Measurements from ENCODE around the gene FOSL1. TPM values are rescaled to one million over a fixed set of nuclear protein-coding genes. Genes with fewer than 3 reads are reported as not detected.

Gene FOSL1
- total RNA-seq, 1 experiment from 2014 or later: 20.5 TPM

GRCh38 chr11:65852508-65853245, 47.5 kb downstream of the FOSL1 start (continued):
- no peak for TF ChIP-seq ZNF512 (CRISPR knock-in tag; IDR thresholded peaks at IDR 0.05; ENCODE audit: borderline replicate concordance)
- no peak for TF ChIP-seq ZNF532 (CRISPR knock-in tag; IDR thresholded peaks at IDR 0.05; ENCODE audit: borderline replicate concordance)
- TF ChIP-seq AFF4 (CRISPR knock-in tag; IDR thresholded peaks at IDR 0.05; ENCODE audit: borderline replicate concordance): no peak
- TF ChIP-seq ZNF281 (CRISPR knock-in tag; IDR thresholded peaks at IDR 0.05): no peak
- TF ChIP-seq NFATC4 (CRISPR knock-in tag; IDR thresholded peaks at IDR 0.05): peak; percentile 63; the same call in 1 of the 2 replicates
- no peak for TF ChIP-seq ZNF219 (CRISPR knock-in tag; IDR thresholded peaks at IDR 0.05; ENCODE audit: borderline replicate concordance)
- TF ChIP-seq, protein P1, sequence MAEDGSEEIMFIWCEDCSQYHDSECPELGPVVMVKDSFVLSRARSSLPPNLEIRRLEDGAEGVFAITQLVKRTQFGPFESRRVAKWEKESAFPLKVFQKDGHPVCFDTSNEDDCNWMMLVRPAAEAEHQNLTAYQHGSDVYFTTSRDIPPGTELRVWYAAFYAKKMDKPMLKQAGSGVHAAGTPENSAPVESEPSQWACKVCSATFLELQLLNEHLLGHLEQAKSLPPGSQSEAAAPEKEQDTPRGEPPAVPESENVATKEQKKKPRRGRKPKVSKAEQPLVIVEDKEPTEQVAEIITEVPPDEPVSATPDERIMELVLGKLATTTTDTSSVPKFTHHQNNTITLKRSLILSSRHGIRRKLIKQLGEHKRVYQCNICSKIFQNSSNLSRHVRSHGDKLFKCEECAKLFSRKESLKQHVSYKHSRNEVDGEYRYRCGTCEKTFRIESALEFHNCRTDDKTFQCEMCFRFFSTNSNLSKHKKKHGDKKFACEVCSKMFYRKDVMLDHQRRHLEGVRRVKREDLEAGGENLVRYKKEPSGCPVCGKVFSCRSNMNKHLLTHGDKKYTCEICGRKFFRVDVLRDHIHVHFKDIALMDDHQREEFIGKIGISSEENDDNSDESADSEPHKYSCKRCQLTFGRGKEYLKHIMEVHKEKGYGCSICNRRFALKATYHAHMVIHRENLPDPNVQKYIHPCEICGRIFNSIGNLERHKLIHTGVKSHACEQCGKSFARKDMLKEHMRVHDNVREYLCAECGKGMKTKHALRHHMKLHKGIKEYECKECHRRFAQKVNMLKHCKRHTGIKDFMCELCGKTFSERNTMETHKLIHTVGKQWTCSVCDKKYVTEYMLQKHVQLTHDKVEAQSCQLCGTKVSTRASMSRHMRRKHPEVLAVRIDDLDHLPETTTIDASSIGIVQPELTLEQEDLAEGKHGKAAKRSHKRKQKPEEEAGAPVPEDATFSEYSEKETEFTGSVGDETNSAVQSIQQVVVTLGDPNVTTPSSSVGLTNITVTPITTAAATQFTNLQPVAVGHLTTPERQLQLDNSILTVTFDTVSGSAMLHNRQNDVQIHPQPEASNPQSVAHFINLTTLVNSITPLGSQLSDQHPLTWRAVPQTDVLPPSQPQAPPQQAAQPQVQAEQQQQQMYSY (CRISPR knock-in tag; IDR thresholded peaks at IDR 0.05): no peak
